Measurements from ENCODE around the gene TTC5.
A peak's percentile ranks its signal among the peaks of the same experiment; 100 is the strongest.
"Not testable (repeated sequence)": the region's sequence is repeated elsewhere in the genome, so short reads cannot be mapped to it uniquely, and the experiment has no call there.

TTC5 gene, protein sequence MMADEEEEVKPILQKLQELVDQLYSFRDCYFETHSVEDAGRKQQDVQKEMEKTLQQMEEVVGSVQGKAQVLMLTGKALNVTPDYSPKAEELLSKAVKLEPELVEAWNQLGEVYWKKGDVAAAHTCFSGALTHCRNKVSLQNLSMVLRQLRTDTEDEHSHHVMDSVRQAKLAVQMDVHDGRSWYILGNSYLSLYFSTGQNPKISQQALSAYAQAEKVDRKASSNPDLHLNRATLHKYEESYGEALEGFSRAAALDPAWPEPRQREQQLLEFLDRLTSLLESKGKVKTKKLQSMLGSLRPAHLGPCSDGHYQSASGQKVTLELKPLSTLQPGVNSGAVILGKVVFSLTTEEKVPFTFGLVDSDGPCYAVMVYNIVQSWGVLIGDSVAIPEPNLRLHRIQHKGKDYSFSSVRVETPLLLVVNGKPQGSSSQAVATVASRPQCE

GRCh38 chr14:20305265-20306078 is at the start of gene TTC5:
Gene TTC5 (minus strand): TSS chr14:20305951. CDS start chr14:20305937, 14 bp downstream.
- peak; percentile 48 for DNase-seq

- no peak for DNase-seq
These were observed 45.1 kb upstream of the TTC5 start for GRCh38 chr14:20350860-20351259.

DNA sequence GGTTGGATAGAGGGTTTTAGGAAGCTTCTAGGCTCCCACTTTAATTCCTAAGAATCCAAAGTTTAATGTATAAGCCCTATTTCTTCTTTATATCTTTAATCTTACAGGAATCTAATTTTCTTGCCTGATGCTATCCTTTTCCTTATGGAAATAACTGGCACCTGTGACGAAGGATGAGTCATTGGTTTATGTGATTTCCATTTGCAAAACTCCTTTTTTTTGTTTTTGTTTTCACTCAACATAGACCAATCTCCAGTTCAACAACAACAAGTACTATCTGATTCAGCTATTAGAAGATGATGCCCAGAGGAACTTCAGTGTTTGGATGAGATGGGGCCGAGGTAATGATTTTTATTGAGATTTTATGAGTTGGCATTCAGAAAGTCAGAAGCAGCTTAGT is 44.5 kb upstream of the TTC5 start:
- DNase-seq, result no peak

GRCh38 chr14:20347747-20348146 is 42.0 kb upstream of the TTC5 start:
- DNase-seq, result no peak

DNA sequence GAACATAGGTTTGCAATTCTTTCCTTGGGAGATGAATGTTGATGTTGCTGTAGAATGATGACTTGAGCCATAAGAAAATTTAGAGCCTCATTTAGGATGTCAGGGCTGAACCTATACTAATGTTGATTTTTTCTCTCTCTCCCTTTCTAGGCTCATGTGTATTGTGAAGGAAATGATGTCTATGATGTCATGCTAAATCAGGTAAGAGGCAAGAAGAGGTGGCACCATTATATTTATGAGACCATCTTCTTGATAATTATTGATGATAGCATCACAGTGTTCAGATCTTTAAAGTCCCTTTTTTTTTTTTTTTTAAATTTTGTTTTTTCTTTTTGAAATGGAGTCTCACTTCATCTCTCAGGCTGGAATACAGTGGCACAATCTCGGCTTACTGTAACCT is 41.0 kb upstream of the TTC5 start:
- DNase-seq, result no peak

- no peak for DNase-seq
These were observed 39.6 kb upstream of the TTC5 start for GRCh38 chr14:20345366-20345765.

GRCh38 chr14:20343862-20344220 is 38.1 kb upstream of the TTC5 start:
- no peak for DNase-seq

- peak; percentile 99 for DNase-seq
These were observed 37.5 kb upstream of the TTC5 start, which contains the start of gene PARP2 for GRCh38 chr14:20343092-20343861. Gene PARP2 (plus strand): TSS chr14:20343635. CDS start chr14:20343642, 7 bp downstream.

DNA sequence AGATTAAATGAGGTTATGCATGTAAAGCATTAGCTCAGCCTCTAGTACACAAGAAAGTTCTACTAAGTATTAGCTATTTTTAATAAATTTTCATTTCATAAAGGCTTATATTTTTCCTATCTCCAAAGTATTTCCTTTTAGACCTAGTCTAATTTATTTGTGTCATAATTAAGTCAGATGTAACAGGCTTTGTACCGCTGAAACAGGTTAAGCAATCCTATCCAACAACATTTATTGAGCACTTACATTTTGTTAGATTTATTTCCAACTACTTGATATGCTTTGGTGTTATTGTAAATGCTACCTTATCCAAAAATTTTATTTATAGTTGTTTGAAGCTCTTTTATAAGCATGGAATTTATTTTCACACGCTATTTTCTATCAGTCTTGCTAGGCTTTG is 35.9 kb upstream of the TTC5 start:
- DNase-seq, result no peak

- not testable (repeated sequence) for DNase-seq
These were observed 35.3 kb upstream of the TTC5 start for GRCh38 chr14:20341032-20341431.

GRCh38 chr14:20334017-20334416 is 28.3 kb upstream of the TTC5 start:
- no peak for DNase-seq

- no peak for DNase-seq
These were observed 27.7 kb upstream of the TTC5 start for GRCh38 chr14:20333494-20333841.

GRCh38 chr14:20332788-20333493 is 27.2 kb upstream of the TTC5 start, which contains the start of gene CCNB1IP1:
Gene CCNB1IP1 (minus strand): TSS chr14:20333279. CDS start chr14:20316523, 16,756 bp downstream.
- DNase-seq, result peak; percentile 74

DNA sequence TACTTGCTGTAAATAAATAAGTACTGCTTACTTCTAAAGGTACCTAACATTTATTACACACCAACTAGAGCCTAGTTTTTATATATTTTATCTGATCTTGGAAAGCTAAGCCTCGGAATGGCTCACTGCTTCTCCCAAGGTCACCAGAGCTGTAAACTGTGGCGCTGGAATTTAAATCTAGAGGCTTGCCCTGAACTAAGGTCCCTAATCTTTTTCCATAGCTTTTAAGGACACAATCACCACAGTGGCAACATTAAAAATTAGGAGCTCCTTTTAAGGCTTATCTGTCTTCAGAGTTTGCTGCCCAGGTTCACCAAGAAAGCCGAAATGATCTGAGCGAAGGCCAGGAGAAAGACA is 26.7 kb upstream of the TTC5 start:
- no peak for DNase-seq

DNA sequence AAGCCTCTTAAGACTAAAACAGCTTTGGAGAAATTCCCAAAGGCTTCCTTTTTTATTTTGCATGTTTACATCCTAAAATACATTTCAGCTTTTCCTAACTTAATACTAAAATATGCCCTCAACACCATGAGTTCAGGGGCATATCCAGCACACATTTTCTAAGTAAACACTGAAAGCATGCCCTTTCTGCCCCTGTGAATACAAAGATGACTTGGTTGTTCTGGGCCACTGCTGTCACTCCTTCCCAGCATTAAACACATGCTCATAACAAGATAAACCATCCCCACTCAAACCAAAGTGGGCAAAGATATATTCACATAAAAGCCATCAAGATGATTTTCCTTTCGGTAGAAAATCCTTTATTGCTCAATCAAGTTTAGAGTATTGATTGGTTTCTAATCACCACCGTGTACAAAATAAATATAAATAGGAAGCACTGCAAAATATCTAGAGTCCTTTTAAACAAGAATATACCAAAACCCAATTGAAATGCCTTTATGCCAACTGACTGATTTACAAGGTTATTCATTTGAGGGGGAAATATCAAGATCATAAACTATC is 25.4 kb upstream of the TTC5 start:
- DNase-seq, result no peak

GRCh38 chr14:20329355-20329754 is 23.6 kb upstream of the TTC5 start:
- DNase-seq, result no peak

DNA sequence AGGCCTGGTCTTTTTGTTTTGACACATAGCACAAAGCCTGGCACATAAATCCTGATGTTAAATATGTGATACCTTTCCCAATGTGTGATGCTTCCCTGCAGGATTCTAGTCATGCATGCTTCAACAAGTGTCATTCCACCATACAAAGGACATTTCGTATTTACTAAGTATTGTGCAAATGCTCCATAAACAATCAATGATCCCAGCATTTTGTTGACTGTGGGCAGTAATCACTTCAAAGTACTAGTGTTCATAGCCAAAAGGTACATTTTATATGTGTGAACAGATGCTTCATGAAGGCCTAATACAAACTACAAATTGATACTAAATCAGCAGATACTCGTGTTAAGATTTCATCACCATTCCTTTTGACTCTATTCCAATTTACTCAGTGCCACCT is 23.0 kb upstream of the TTC5 start:
- DNase-seq, result no peak

GRCh38 chr14:20327005-20327869 is 21.5 kb upstream of the TTC5 start:
- DNase-seq, result peak; percentile 22

DNA sequence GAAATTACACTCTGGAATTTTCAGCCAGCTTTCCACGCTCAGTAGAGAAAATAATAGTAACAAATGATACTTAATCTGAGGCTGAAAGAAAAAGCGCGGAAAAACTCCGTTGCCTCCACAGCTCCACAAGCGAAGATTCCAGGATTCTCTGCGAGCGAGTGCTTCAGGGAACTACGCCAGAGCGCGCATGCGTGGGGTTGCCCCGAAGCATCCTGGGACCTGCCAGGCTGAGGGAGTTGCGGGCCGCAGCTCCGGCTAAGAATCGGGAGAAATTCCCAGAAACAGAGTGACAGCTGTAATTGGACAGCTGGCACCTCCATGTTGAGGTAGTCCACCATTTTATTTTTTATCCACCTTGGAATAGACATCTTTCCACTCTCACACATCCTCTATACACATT is 12.0 kb upstream of the TTC5 start:
- DNase-seq, result no peak

DNA sequence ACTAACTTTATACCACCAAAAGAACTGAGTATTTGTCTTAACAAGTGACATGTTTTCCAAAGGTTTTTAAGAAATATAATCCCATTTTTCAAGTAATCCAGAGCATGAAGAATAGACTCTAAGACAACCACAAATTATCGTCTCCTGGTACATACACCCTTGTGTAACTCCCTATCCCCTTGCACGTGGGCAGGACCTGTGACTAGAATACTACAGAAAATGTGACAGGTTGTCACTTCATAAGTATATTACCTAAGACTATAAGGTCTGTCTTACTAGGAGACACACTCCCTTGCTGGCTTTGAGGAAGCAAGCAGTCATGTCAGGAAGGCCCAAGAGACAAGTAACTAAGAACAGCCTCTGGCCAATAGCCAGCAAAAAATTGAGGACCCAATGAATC is 8.3 kb upstream of the TTC5 start:
- DNase-seq, result no peak

- no peak for DNase-seq
These were observed 300 bp upstream of the TTC5 start for GRCh38 chr14:20306079-20306423.
